Vein endothelial cell (primary cell): ENCODE data around the gene RPS15A. TPM values are rescaled to one million over a fixed set of nuclear protein-coding genes. Genes with fewer than 3 reads are reported as not detected.

Source experiments
- total RNA-seq: library from RNA; depleted of rRNA; stranded (reverse); fragments of >200 nt; gene quantifications from 2 replicates; pipeline ENCODE4 v1.2.3, GENCODE V29; 2012

Gene RPS15A
- 1,773 and 1,813 TPM in 2 replicates for total RNA-seq

DNA sequence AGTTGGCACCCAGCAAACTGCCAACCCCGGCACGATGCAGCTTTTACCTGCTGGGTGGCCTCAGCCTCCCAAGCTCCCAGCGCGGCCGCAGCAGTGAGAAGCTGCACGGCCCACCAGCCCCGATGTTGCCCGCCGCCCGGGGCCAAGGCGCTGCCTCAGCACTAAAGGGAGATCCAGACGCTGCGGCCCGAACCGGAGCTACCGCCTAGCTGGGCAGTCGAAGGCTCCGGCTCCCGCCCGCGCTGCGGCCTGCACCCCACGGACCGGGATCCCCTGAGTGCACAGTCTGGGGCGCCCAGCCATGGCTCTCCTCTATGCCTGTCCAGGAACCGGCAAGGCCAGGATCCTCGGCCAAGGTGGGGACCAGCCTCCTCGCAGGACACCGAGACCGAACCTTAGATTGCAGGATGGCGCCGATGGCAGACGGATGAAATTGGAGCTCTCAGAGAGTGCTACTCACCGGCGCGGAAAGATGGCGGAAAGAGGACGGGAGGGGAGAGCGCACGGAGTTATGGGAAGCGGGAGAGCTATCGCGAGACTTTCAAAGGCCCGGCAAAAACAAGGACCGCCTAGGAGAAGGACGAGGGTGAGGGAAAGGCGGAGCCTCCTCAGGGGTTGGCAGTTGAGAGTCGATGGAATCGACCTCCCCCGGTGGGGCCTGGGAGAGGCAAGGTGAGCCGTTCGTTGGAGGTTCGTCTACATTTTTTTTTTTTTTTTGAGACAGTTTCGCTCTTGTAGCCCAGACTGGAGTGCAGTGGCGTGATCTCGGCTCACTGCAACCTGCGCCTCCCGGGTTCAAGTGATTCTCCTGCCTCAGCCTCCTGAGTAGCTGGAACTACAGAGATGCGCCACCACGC, at the start of gene RPS15A:
TSS of gene RPS15A (minus strand) at position 485 of the 857 bp plus-strand sequence. CDS start 1,221 bp downstream, outside the sequence.

GRCh38 chr16:18801145-18801972, 11.2 kb upstream of the RPS15A start, which contains the start of gene ARL6IP1:
Gene ARL6IP1 (minus strand): TSS chr16:18801549. CDS start chr16:18801466, 83 bp downstream.

Other genes with a start within 250 kb of the RPS15A start
- 115 and 120 TPM in 2 replicates for gene NOMO2, start 228.2 kb downstream of the RPS15A start, total RNA-seq
- gene ARL6IP1, start 11.2 kb upstream of the RPS15A start, total RNA-seq: 317 and 338 TPM in 2 replicates
- gene SMG1, start 136.1 kb upstream of the RPS15A start, total RNA-seq: 81.7 and 90.9 TPM in 2 replicates
- 4.2 and 8.8 TPM in 2 replicates for gene TMC7, start 193.6 kb upstream of the RPS15A start, total RNA-seq